Fibroblast of mammary gland (primary cell): ENCODE measurements around the gene GOLPH3.
A peak's percentile ranks its signal among the peaks of the same experiment; 100 is the strongest.

Experiments
- DNase-seq: peaks from one replicate; pipeline ENCODE4 v3.0.0-alpha.2; 2010; ENCODE audit warnings: low read depth
- H3K4me3 ChIP-seq: 2 replicates; pipeline ENCODE4 v1.5.1; 2011; ENCODE audit warnings: low read depth, mild to moderate bottlenecking, low read length, moderate library complexity; ENCODE audit not compliant: control insufficient read depth
- CTCF ChIP-seq: conservative IDR thresholded peaks from 2 replicates; pipeline ENCODE4 v1.5.1; 2011; ENCODE audit warnings: low read depth, low read length, inconsistent platforms; ENCODE audit not compliant: control insufficient read depth, insufficient read depth

Gene GOLPH3

GRCh38 chr5:32159328-32160072, 14.6 kb downstream of the GOLPH3 start:
- no peak for DNase-seq
- TF ChIP-seq CTCF, result no peak
- H3K4me3 ChIP-seq, result no peak overlapping the region

GRCh38 chr5:32158679-32158975, 15.5 kb downstream of the GOLPH3 start:
- H3K4me3 ChIP-seq, result no peak overlapping the region
- no peak for DNase-seq
- no peak for TF ChIP-seq CTCF

- no peak overlapping the region for H3K4me3 ChIP-seq
- no peak for TF ChIP-seq CTCF
Observed at GRCh38 chr5:32157078-32157477, 17.0 kb downstream of the GOLPH3 start.

GRCh38 chr5:32156635-32157034, 17.5 kb downstream of the GOLPH3 start:
- H3K4me3 ChIP-seq, result no peak overlapping the region
- DNase-seq, result no peak
- no peak for TF ChIP-seq CTCF

More at GRCh38 chr5:32157078-32157477, 17.0 kb downstream of the GOLPH3 start:
- no peak for DNase-seq

- no peak for TF ChIP-seq CTCF
- DNase-seq, result no peak
- no peak overlapping the region for H3K4me3 ChIP-seq
Observed at GRCh38 chr5:32155211-32155610, 18.9 kb downstream of the GOLPH3 start.

- no peak for TF ChIP-seq CTCF
- DNase-seq, result peak; percentile 47
- no peak overlapping the region for H3K4me3 ChIP-seq
Observed at GRCh38 chr5:32153723-32154122, 20.4 kb downstream of the GOLPH3 start.

- DNase-seq, result no peak
- no peak for TF ChIP-seq CTCF
- H3K4me3 ChIP-seq, result no peak overlapping the region
Observed at GRCh38 chr5:32151198-32151597, 22.9 kb downstream of the GOLPH3 start.
